Measurements from ENCODE around the gene FDXR. TPM values are rescaled to one million over a fixed set of nuclear protein-coding genes. Genes with fewer than 3 reads are reported as not detected.
A peak's percentile ranks its signal among the peaks of the same experiment; 100 is the strongest.

FDXR gene
- total and polyA plus RNA-seq, 2 of the 8 experiments (the other 6 are each of a cell fraction or from before 2014, with no cell fraction given) = 24.2 to 31.4 TPM

DNA sequence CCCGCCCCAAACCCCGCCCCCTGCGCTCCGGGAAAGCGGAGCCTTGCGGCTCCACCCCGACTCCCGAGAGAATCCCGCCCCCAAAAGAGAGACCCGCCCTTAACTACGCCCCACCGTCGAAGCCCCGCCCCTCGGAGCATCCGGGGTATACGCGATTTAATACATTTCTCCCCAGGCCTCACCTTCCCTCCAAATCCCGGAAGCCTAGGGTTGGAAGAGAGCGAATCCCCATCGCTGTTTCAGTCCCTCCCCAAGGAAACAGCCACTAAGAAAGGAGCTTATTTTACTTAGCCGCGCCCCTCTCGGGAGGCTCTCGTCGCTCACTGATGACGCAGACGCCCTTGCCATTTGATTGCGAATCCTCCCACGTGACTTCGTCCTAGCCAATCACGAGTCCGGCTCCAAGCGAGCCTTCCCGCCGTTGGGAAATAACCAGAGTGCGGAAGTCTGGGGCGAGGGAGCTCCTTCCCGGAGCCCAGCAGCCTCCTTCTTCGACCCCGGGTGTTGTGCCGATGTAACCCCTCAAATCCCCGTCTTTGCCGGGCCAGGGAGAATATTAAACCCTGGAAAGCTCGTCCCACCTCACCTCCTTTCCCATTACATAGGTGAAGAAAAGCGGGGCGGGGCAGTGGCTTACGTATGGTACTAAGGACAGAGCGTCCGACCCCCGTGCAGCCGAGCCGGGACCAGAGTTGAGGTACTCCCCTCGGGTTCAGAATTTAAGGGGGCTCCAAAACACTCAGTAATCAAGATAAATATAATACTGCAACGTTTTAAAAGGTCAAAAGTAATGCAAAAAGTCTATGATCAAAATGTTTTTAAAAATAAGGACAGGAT is 461 bp upstream of the FDXR start:
- Histone ChIP-seq H3K79me1 (ENCODE audit: low read depth, low read length) (peaks cover 7% of the 10 kb centered on the region; the same call in 1 of the 2 replicates), H2AFZ (ENCODE audit: low read length) (peak overlapping the region; percentile 47; the same call in 1 of the 2 replicates), H2BK5ac (ENCODE audit: low read depth, low read length) (peak overlapping the region; percentile 87), H4K5ac (ENCODE audit: insufficient read length, low read depth, low read length) (peak overlapping the region; percentile 78), H3K14ac (ENCODE audit: insufficient read length) (no peak overlapping the region), H2BK15ac (ENCODE audit: low read length) (no peak overlapping the region), H3K27me3 (replicated peaks in 1 of 4; ENCODE audit: control insufficient read depth in 3 of 4, extremely low read depth in 1 of 4, insufficient read depth in 3 of 4, low read length in 3 of 4) (peaks cover 0 to 3% (median 0%) of the 10 kb centered on the region in 4 experiments; a peak in 2 of 7 replicates), H3K9me3 (ENCODE audit: insufficient read depth in 2 of 2, low read depth in 1 of 2, low read length in 1 of 2) (no peaks in the 10 kb centered on the region), H3K4me3 (ENCODE audit: extremely low read depth in 1 of 4, insufficient read depth in 2 of 4, low read depth in 3 of 4, low read length in 4 of 4) (peak overlapping the region; percentile 70 to 99 (median 84)), H4K20me1 (replicated peaks in 1 of 2; ENCODE audit: control insufficient read depth in 1 of 2, insufficient read depth in 2 of 2, low read length in 2 of 2) (peaks cover 0 to 1% of the 10 kb centered on the region in 2 experiments), H4K91ac (replicated peaks; ENCODE audit: insufficient read length, low read length) (no peak overlapping the region), H3K27ac (ENCODE audit: low read depth, low read length) (peak overlapping the region; percentile 90), H2BK120ac (replicated peaks; ENCODE audit: low read depth, low read length) (no peak overlapping the region), H2BK12ac (ENCODE audit: low read depth, low read length) (no peak overlapping the region), H3K79me2 (ENCODE audit: control insufficient read depth in 1 of 2, insufficient read depth in 2 of 2, low read length in 2 of 2) (no peaks in the 10 kb centered on the region; a peak in 1 of 4 replicates), H3K56ac (replicated peaks; ENCODE audit: insufficient read length, low read depth, low read length) (no peak overlapping the region), H3K4ac (replicated peaks; ENCODE audit: insufficient read length, low read depth, low read length) (peak overlapping the region; percentile 45), H3K4me1 (replicated peaks in 1 of 4; ENCODE audit: control insufficient read depth in 3 of 4, insufficient read depth in 4 of 4, low read length in 3 of 4) (peaks cover 0 to 14% (median 6%) of the 10 kb centered on the region in 4 experiments; a peak in 6 of 7 replicates), H3K36me3 (ENCODE audit: control insufficient read depth in 2 of 4, insufficient read depth in 4 of 4, low read length in 3 of 4) (no peaks in the 10 kb centered on the region), H3K9ac (replicated peaks in 1 of 4; ENCODE audit: extremely low read depth in 1 of 4, low read depth in 3 of 4, low read length in 3 of 4) (peak overlapping the region; percentile 77 to 98 (median 90)), H3K23me2 (ENCODE audit: low read depth, low read length) (peaks cover 10% of the 10 kb centered on the region), H3K23ac (ENCODE audit: insufficient read length) (no peak overlapping the region), H3K4me2 (ENCODE audit: insufficient read depth in 1 of 2, low read depth in 2 of 2, low read length in 2 of 2) (peak overlapping the region; percentile 63 to 100), H3K18ac (ENCODE audit: extremely low read depth, low read length) (peak overlapping the region; percentile 71; the same call in 1 of the 2 replicates), H2AK5ac (ENCODE audit: low read depth, low read length) (no peak overlapping the region), H2BK20ac (ENCODE audit: low read length) (no peak overlapping the region), H4K8ac (ENCODE audit: extremely low read depth, insufficient read depth, low read length) (peak overlapping the region; percentile 94; the same call in 1 of the 2 replicates)
- WGBS, 2 experiments (ENCODE audit: extremely low coverage in 1 of 2, insufficient coverage in 1 of 2, insufficient read length in 1 of 2, insufficient replicate concordance in 2 of 2, low coverage in 1 of 2, low lambda C conversion rate in 2 of 2, missing lambda C conversion rate in 1 of 2) = 2% methylated on average over 46 of the region's 55 CpGs; no CpG with 5 or more reads in 1 of the 2 experiments
- ChIA-PET POLR2A (ENCODE audit: partially characterized antibody) (interaction anchor here (0.6 to 2.6 kb wide), 30 partner anchors 9 to 907 kb away, joined by 3 to 17 read pairs (median 4); partner anchors contain the start of genes GRIN2C, NAT9, OTOP2 and SLC16A5), CTCF (ENCODE audit: partially characterized antibody) (interaction anchor here (0.7 to 81.0 kb wide), 6 partner anchors 33 to 216 kb away, joined by 3 to 2981 read pairs (median 4); partner anchors contain the start of genes GRIN2C, NAT9 and OTOP2)
- DNase-seq (ENCODE audit: low read depth in 1 of 2, low spot score in 2 of 2) (peak; percentile 98 to 99), FAIRE-seq (peak; percentile 78)
- TF ChIP-seq NRF1 (IDR thresholded peaks at IDR 0.05; ENCODE audit: low read depth, low read length) = no peak
- TF ChIP-seq ASH2L (IDR thresholded peaks at IDR 0.05; ENCODE audit: low read length) = peak; percentile 36
- TF ChIP-seq, protein P1, sequence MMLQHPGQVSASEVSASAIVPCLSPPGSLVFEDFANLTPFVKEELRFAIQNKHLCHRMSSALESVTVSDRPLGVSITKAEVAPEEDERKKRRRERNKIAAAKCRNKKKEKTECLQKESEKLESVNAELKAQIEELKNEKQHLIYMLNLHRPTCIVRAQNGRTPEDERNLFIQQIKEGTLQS (IDR thresholded peaks at IDR 0.05; ENCODE audit: insufficient read depth, low read depth, low read length) = peak; percentile 98
- TF ChIP-seq CREB1 (IDR thresholded peaks at IDR 0.05) = peak; percentile 99
- no peak for TF ChIP-seq TEAD4 (IDR thresholded peaks at IDR 0.05; ENCODE audit: low read depth, low read length)
- peak in 1 of 2 experiments; percentile 81; a peak in 2 of 4 replicates for TF ChIP-seq SIN3A (conservative IDR thresholded peaks at IDR 0.05 in 1 of 2, IDR thresholded peaks at IDR 0.05 in 1 of 2; ENCODE audit: low read depth in 1 of 2, low read length in 2 of 2)
- TF ChIP-seq SRF (IDR thresholded peaks at IDR 0.05; ENCODE audit: low read depth, low read length) = peak; percentile 72
- no peak for TF ChIP-seq RBBP5 (IDR thresholded peaks at IDR 0.05; ENCODE audit: borderline replicate concordance, low read depth, low read length)
- peak; percentile 96 for TF ChIP-seq SP1 (IDR thresholded peaks at IDR 0.05; ENCODE audit: low read depth, low read length)

Data from H1 (cell line).